K562 (cell line): ENCODE data around the gene CNR1. TPM values are rescaled to one million over a fixed set of nuclear protein-coding genes. Genes with fewer than 3 reads are reported as not detected.

ENCODE experiments used
- ATAC-seq: fragments of 200-7000 bp; cut with Tn5 transposase; 3 replicates; pipeline ENCODE4 v1.9.1; 2020; ENCODE audit warnings: moderate library complexity
- BruUV-seq: library from RNA; stranded (reverse); fragments of 400-500 nt; replicated peaks from 2 replicates; lab custom pipeline; 2021; lab: Mats Ljungman, UMichigan
- CTCF ChIA-PET: fragments of 300-600 bp; formaldehyde crosslinking; extraction: SDS; loops from one replicate; lab custom pipeline; 2021; ENCODE audit warnings: low intra/inter-chr PET ratio; lab: Yijun Ruan, JAX
- POLR2A ChIA-PET: fragments of 300-600, 350-650 bp; sonication (Branson Sonifier 250); formaldehyde crosslinking; extraction: SDS; loops from one replicate; lab custom pipeline; 2021; ENCODE audit warnings: antibody characterized with exemption, inconsistent platforms; lab: Yijun Ruan, JAX
- DNase-seq, 4 experiments: peaks; one replicate each; pipeline versions ENCODE4 v3.0.0 to v3.0.0-alpha.2; 2011 to 2018; ENCODE audit warnings: low spot score in 3 of 4, mixed read lengths in 3 of 4; ENCODE audit errors: extremely low read depth in 1 of 4
- FAIRE-seq: peaks from 2 replicates; lab custom pipeline; 2011; peaks lifted over from hg19 to GRCh38; lab: Jason Lieb, UNC
- H2AFZ ChIP-seq: 2 replicates; pipeline ENCODE4 v1.6.0; 2011; ENCODE audit warnings: low read depth, low read length, control low read depth, inconsistent platforms
- H3K27ac ChIP-seq: fragments of 200-600 bp; 3 replicates; pipeline ENCODE4 v1.8.0; 2011; ENCODE audit warnings: low read depth, mild to moderate bottlenecking, control low read depth, inconsistent platforms, low read length, moderate library complexity, mixed read lengths; ENCODE audit errors: extremely low read depth
- H3K27me3 ChIP-seq, 2 experiments: fragments of 300-600 bp in 1 of 2; 2 replicates in 1 of 2; 3 replicates in 1 of 2; pipeline versions ENCODE4 v1.6.0 to v1.8.0; 2011; ENCODE audit warnings: inconsistent platforms in 2 of 2, low read length in 2 of 2, mild to moderate bottlenecking in 1 of 2, mixed read lengths in 1 of 2, moderate library complexity in 1 of 2; ENCODE audit not compliant: control insufficient read depth in 2 of 2, insufficient read depth in 2 of 2
- H3K36me3 ChIP-seq: fragments of 300-600 bp; 3 replicates; pipeline ENCODE4 v1.8.0; 2011; ENCODE audit warnings: mild to moderate bottlenecking, low read length, inconsistent platforms; ENCODE audit not compliant: control insufficient read depth, insufficient read depth
- H3K4me1 ChIP-seq, 2 experiments: fragments of 200-600 bp in 1 of 2; replicated peaks in 1 of 2; 2 replicates in 1 of 2; 3 replicates in 1 of 2; pipeline versions ENCODE4 v1.5.1 to v1.8.0; 2011; ENCODE audit warnings: inconsistent platforms in 2 of 2, low read length in 2 of 2, mild to moderate bottlenecking in 1 of 2, mixed read lengths in 1 of 2, moderate library complexity in 1 of 2; ENCODE audit not compliant: control insufficient read depth in 2 of 2, insufficient read depth in 2 of 2
- H3K4me2 ChIP-seq: 2 replicates; pipeline ENCODE4 v1.6.1; 2011; ENCODE audit warnings: low read length, control low read depth, inconsistent platforms, mixed read lengths; ENCODE audit not compliant: insufficient read depth
- H3K4me3 ChIP-seq: fragments of 200-600 bp; sonication (generic), shearing (Covaris generic); 2 replicates; pipeline ENCODE4 v1.5.1; 2016; ENCODE audit warnings: control low read depth, inconsistent platforms
- H3K79me2 ChIP-seq: fragments of 200-600 bp; 3 replicates; pipeline ENCODE4 v1.8.0; 2011; ENCODE audit warnings: low read length, inconsistent platforms; ENCODE audit not compliant: control insufficient read depth, insufficient read depth
- H3K9ac ChIP-seq, 2 experiments: 2 replicates each; pipeline versions ENCODE4 v1.6.0 to v1.6.1; 2011; ENCODE audit warnings: low read depth in 2 of 2, low read length in 2 of 2, control low read depth in 1 of 2, inconsistent platforms in 1 of 2, mild to moderate bottlenecking in 1 of 2, mixed read lengths in 1 of 2; ENCODE audit not compliant: insufficient read depth in 1 of 2
- H3K9me1 ChIP-seq: one replicate; pipeline ENCODE4 v1.6.0; 2011; ENCODE audit warnings: inconsistent platforms, mild to moderate bottlenecking, low read length, moderate library complexity; ENCODE audit not compliant: control insufficient read depth, insufficient read depth
- H3K9me3 ChIP-seq: replicated peaks from 2 replicates; pipeline ENCODE4 v1.5.1; 2011; ENCODE audit warnings: low read depth, low read length, inconsistent platforms; ENCODE audit not compliant: control insufficient read depth, insufficient read depth
- H4K20me1 ChIP-seq: replicated peaks from 2 replicates; pipeline ENCODE4 v1.6.1; 2011; ENCODE audit warnings: low read length, inconsistent platforms, mixed read lengths; ENCODE audit not compliant: control insufficient read depth, insufficient read depth
- CBX1 ChIP-seq: sonication (generic); IDR thresholded peaks from 2 replicates; pipeline ENCODE4 v1.6.1; 2016; ENCODE audit warnings: antibody characterized with exemption, low read depth, mild to moderate bottlenecking
- CLOCK ChIP-seq: fragments of 250-450 bp; sonication (Bioruptor Pico); IDR thresholded peaks from 2 replicates; pipeline ENCODE4 v1.4.0; 2020; ENCODE audit warnings: mild to moderate bottlenecking, moderate library complexity, borderline replicate concordance
- E2F1 ChIP-seq: sonication (generic); formaldehyde crosslinking; IDR thresholded peaks from 2 replicates; pipeline ENCODE4 v1.8.1; 2023; ENCODE audit warnings: mild to moderate bottlenecking, missing genetic modification reagents, moderate library complexity
- FUS ChIP-seq: fragments of 200-400 bp; formaldehyde crosslinking; optimal IDR thresholded peaks from 2 replicates; pipeline ENCODE3; 2017; ENCODE audit warnings: low read depth, low read length
- ILF3 ChIP-seq: fragments of 450-650 bp; IDR thresholded peaks from 2 replicates; pipeline ENCODE4 v1.6.1; 2018; ENCODE audit warnings: antibody characterized with exemption, mild to moderate bottlenecking, moderate library complexity, borderline replicate concordance
- MAFG ChIP-seq: fragments of 450-650 bp; conservative IDR thresholded peaks from 2 replicates; pipeline ENCODE4 v1.6.1; 2016; ENCODE audit warnings: missing genetic modification characterization, missing compliant biosample characterization
- ZNF212 ChIP-seq: fragments of 450-650 bp; formaldehyde crosslinking; IDR thresholded peaks from 2 replicates; pipeline ENCODE4 v1.4.0; 2020; ENCODE audit warnings: mild to moderate bottlenecking
- ZNF518B ChIP-seq: fragments of 250-450 bp; sonication (Bioruptor Pico); IDR thresholded peaks from 2 replicates; pipeline ENCODE4 v1.5.0; 2021; ENCODE audit warnings: mild to moderate bottlenecking, moderate library complexity
- ZNF699 ChIP-seq: fragments of 250-450 bp; sonication (Bioruptor Pico); IDR thresholded peaks from 2 replicates; pipeline ENCODE4 v1.8.0; 2021; ENCODE audit warnings: mild to moderate bottlenecking, moderate library complexity; ENCODE audit not compliant: insufficient replicate concordance
- WGBS: fragments of 100-300 bp; shearing (Covaris generic); methylation state at CpG from one replicate; pipeline ENCODE4 v1.1.6; 2016; ENCODE audit warnings: low coverage, mixed read lengths; ENCODE audit not compliant: insufficient coverage; ENCODE audit errors: missing lambda C conversion rate; 5-methylcytosine and 5-hydroxymethylcytosine counted together
- in situ Hi-C: fragments of 300-500 bp; cut with MboI; formaldehyde crosslinking; loops from 4 replicates; pipeline ENCODE4 v1.15.0; 2018; ENCODE audit warnings: inconsistent platforms, mixed read lengths
- intact Hi-C: fragments of 100-400 bp; cut with micrococcal nuclease; formaldehyde crosslinking; loops from 2 replicates; pipeline ENCODE4 v1.14.2; 2022
- polyA plus RNA-seq, 8 experiments: library from polyadenylated mRNA; depleted of rRNA in 4 of 8; stranded (reverse) in 5 of 8; unstranded in 3 of 8; fragments of >200 nt; fragmentation: Nextera tagmentation in 2 of 8; fragmentation: Illumina TruSeq in 1 of 8; extraction: Ambion mirVana in 2 of 8; extraction: Trizol in 1 of 8; gene quantifications; 2 replicates each; pipeline versions ENCODE4 v1.2.1 to v1.2.3, GENCODE V29; 2011 to 2014; ENCODE audit warnings: inconsistent platforms in 1 of 8, missing spikeins in 1 of 8
- total RNA-seq, 7 experiments: library from RNA; depleted of rRNA in 6 of 7; stranded (reverse); fragments of >200 nt in 6 of 7; fragmentation: Illumina TruSeq in 2 of 7; extraction: Trizol in 2 of 7; gene quantifications; 2 replicates each; pipeline versions ENCODE4 v1.2.1 to v1.2.3, GENCODE V29; 2011 to 2021; ENCODE audit warnings: low replicate concordance in 1 of 7

Gene CNR1
- total and polyA plus RNA-seq, 9 of the 15 experiments (the other 6 are each of a cell fraction or from before 2014, with no cell fraction given), result 0.50 to 1.9 (median 1.2) TPM; not detected in 1

- in situ Hi-C loops, result no loop called here
- TF ChIP-seq ZNF212, result no peak
- TF ChIP-seq CBX1, result no peak
- TF ChIP-seq FUS, result no peak
- no peak for TF ChIP-seq E2F1
- Histone ChIP-seq H3K9me1 (no peaks in the 10 kb centered on the region), H3K79me2 (no peaks in the 10 kb centered on the region), H3K36me3 (no peaks in the 10 kb centered on the region), H4K20me1 (no peaks in the 10 kb centered on the region), H3K4me3 (no peak overlapping the region), H3K9me3 (no peaks in the 10 kb centered on the region), H3K4me1 (no peaks in the 10 kb centered on the region), H3K9ac (no peak overlapping the region), H3K27me3 (no peaks in the 10 kb centered on the region), H3K27ac (no peak overlapping the region), H2AFZ (no peak overlapping the region), H3K4me2 (no peak overlapping the region)
- POLR2A ChIA-PET, result no interaction called here
- no TSS peak for BruUV-seq
- intact Hi-C loops, result no loop called here
- FAIRE-seq (no peak), ATAC-seq (no peak), DNase-seq (no peak)
- WGBS, result 6% methylated on average over 4 of the region's 4 CpGs
- CTCF ChIA-PET, result no interaction called here
Observed at GRCh38 chr6:88211446-88211845, 45.3 kb upstream of the CNR1 start.

GRCh38 chr6:88209301-88209700, 43.2 kb upstream of the CNR1 start:
- no peak for FAIRE-seq
- no peaks in the 10 kb centered on the region for H3K79me2 ChIP-seq
- no peaks in the 10 kb centered on the region for H3K9me1 ChIP-seq
- H3K27ac ChIP-seq, result no peak overlapping the region
- no peaks in the 10 kb centered on the region for H3K36me3 ChIP-seq
- intact Hi-C loops, result no loop called here
- DNase-seq, result no peak
- H3K4me1 ChIP-seq, result no peaks in the 10 kb centered on the region
- 0% methylated on average over 1 of the region's 1 CpG for WGBS
- H3K4me2 ChIP-seq, result no peak overlapping the region
- in situ Hi-C loops, result no loop called here
- ChIA-PET POLR2A (no interaction called here), CTCF (no interaction called here)
- H3K9ac ChIP-seq, result no peak overlapping the region
- H4K20me1 ChIP-seq, result no peaks in the 10 kb centered on the region
- H3K9me3 ChIP-seq, result no peaks in the 10 kb centered on the region
- H3K27me3 ChIP-seq, result no peaks in the 10 kb centered on the region
- no TSS peak for BruUV-seq
- H3K4me3 ChIP-seq, result no peak overlapping the region
- TF ChIP-seq ZNF699 (CRISPR knock-in tag) (no peak), ILF3 (no peak), CLOCK (CRISPR knock-in tag) (no peak), ZNF518B (CRISPR knock-in tag) (no peak), MAFG (tag) (no peak)
- ATAC-seq, result no peak
- H2AFZ ChIP-seq, result no peak overlapping the region
